Measurements from ENCODE around the gene FGFR1OP2. TPM values are rescaled to one million over a fixed set of nuclear protein-coding genes. Genes with fewer than 3 reads are reported as not detected.

The FGFR1OP2 gene
- total and polyA plus RNA-seq, 2 experiments from 2014 or later = 35.6 to 45.0 TPM

DNA sequence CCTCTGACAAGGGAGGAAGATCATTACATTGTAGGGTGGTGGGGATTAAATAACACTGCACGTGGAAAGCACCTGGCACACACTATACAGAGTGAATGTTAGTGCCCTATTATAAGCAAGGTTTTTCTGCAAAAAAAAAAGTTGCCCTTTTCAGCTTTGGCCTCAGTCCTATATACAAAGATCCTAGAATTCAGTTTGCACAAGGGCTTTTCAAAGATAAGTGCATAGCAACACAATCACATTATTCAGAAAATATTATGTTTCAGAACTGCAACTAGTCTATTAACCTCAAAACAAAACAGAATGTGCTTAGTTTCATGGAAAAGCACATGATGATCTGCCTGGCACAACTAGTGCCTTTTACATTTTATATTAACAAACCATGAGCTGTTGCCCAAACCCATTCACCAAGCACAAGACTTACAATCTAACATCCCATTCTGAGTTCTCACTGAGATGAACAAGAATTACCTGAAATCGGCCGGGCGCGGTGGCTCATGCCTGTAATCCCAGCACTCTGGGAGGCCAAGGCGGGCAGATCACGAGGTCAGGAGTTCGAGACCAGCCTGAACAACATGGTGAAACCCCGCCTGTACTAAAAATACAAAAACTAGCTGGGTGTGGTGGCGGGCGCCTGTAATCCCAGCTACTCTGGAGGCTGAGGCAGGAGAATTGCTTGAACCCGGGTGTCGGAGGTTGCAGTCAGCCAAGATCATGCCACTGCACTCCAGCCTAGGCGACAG is 74.1 kb downstream of the FGFR1OP2 start (continued):
- TF ChIP-seq ZNF462 (CRISPR knock-in tag; IDR thresholded peaks at IDR 0.05) (no peak), ZNF114 (CRISPR knock-in tag; IDR thresholded peaks at IDR 0.05) (no peak), EZH2 (IDR thresholded peaks at IDR 0.05; ENCODE audit: low read depth, unreplicated experiment) (no peak), CREB1 (CRISPR knock-in tag; IDR thresholded peaks at IDR 0.05; ENCODE audit: low read depth) (no peak), POLR2AphosphoS5 (IDR thresholded peaks at IDR 0.05; ENCODE audit: low read depth) (no peak), REST (IDR thresholded peaks at IDR 0.05; ENCODE audit: unreplicated experiment) (no peak), EZH2phosphoT487 (IDR thresholded peaks at IDR 0.05; ENCODE audit: unreplicated experiment) (no peak)
- TF ChIP-seq, protein P1, sequence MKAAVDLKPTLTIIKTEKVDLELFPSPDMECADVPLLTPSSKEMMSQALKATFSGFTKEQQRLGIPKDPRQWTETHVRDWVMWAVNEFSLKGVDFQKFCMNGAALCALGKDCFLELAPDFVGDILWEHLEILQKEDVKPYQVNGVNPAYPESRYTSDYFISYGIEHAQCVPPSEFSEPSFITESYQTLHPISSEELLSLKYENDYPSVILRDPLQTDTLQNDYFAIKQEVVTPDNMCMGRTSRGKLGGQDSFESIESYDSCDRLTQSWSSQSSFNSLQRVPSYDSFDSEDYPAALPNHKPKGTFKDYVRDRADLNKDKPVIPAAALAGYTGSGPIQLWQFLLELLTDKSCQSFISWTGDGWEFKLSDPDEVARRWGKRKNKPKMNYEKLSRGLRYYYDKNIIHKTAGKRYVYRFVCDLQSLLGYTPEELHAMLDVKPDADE (IDR thresholded peaks at IDR 0.05) = no peak
- TF ChIP-seq, protein P2, sequence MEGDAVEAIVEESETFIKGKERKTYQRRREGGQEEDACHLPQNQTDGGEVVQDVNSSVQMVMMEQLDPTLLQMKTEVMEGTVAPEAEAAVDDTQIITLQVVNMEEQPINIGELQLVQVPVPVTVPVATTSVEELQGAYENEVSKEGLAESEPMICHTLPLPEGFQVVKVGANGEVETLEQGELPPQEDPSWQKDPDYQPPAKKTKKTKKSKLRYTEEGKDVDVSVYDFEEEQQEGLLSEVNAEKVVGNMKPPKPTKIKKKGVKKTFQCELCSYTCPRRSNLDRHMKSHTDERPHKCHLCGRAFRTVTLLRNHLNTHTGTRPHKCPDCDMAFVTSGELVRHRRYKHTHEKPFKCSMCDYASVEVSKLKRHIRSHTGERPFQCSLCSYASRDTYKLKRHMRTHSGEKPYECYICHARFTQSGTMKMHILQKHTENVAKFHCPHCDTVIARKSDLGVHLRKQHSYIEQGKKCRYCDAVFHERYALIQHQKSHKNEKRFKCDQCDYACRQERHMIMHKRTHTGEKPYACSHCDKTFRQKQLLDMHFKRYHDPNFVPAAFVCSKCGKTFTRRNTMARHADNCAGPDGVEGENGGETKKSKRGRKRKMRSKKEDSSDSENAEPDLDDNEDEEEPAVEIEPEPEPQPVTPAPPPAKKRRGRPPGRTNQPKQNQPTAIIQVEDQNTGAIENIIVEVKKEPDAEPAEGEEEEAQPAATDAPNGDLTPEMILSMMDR (conservative IDR thresholded peaks at IDR 0.05; ENCODE audit: low read depth in 2 of 2) = no peak
